NCI-H82 (cell line): ENCODE results near the gene NFATC3.
A peak's percentile ranks its signal among the peaks of the same experiment; 100 is the strongest.
"Not testable (repeated sequence)": the region's sequence is repeated elsewhere in the genome, so short reads cannot be mapped to it uniquely, and the experiment has no call there.

ENCODE experiments used
- DNase-seq: peaks from one replicate; lab custom pipeline; 2025; lab: John Stamatoyannopoulos, UW

NFATC3 gene

DNA sequence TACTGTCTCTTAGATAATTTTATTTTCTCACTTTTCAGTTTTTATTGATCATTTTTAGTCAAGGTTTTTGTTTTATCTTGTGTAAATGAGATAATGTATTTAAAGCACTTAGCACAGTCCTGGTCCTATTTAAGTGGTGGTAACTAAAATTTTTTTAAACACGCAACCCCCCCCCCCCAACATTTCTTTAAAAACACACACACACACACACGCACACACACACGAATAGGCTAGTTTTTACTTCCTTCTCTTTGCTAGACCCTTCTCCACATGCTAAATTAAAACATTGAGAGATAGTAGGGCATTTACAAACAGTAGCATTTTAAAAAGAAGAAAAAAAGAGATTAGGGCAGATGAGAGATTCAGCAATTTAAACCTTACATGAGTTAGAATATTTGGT lies 5.0 kb downstream of the NFATC3 start:
- DNase-seq, result no peak

DNA sequence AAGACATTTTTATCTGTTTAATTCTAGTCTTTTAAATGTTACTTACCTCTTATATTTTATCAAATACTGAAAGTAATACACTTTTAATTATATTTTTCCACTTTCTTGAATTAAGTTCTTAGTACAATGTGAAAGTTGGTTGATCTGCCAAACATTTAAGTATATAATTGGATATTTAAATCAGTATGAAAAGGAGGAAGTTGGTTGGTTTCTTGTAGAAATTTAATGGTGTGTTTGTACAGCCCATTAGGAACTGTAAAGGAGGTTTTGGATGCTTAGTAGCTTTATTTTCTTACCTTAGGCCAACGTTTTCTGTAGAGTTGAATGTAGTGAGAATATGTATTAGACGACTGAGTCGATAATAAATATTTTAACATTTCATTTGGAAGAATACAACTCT lies 5.4 kb downstream of the NFATC3 start:
- no peak for DNase-seq

DNA sequence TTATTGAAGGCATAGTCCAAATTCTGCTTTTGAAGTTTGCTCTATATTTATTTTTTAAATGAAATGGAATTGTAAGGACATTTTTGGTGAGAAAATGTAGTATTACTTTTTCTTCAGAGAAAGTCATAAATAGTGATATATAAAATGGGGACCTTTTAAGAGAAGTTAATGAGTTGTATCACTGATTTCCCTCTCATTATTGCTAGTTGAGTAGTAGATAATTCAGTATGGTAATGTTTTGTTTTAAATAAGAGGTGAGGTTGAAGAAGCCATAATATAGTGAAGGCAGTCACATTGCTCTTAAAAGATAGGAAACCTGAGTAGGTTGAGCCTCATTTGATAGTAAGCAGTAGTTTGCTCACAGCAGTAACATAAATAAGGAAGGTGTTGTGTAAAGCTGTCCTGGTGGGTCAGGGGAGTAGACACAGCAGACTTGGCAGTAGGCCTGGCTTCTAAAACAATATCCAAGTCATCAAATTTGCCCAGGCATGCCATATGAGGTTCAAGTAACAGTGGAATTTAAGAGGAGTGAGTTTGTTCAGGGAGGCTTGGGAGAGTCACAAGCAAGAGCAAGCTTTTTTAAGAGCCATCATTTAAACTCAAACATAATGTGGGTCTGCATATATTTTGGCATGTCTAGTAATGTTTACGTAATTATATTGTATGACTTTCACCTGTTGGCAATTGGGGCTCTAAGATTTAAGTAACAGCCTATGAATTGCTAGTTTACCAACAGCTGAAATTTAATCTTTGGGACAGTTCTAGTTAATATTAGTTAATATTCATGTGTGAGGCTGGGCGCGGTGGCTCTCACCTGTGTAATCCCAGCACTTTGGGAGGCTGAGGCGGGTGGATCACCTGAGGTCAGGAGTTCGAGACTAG lies 6.5 kb downstream of the NFATC3 start:
- DNase-seq, result no peak

DNA sequence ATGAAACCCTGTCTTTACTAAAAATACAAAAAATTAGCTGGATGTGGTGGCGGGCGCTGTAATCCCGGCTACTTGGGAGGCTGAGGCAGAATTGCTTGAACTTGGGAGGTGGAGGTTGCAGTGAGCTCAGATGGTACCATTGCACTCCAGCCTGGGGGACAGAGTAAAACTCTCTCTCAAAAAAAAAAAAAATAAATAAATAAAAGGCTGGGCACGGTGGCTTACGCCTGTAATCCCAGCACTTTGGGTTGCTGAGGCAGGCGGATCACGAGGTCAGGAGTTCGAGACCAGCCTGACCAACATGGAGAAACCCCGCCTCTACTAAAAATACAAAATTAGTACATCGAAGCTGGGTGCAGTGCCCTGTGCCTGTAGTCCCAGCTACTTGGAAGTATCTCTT lies 7.1 kb downstream of the NFATC3 start:
- DNase-seq, result not testable (repeated sequence)

DNA sequence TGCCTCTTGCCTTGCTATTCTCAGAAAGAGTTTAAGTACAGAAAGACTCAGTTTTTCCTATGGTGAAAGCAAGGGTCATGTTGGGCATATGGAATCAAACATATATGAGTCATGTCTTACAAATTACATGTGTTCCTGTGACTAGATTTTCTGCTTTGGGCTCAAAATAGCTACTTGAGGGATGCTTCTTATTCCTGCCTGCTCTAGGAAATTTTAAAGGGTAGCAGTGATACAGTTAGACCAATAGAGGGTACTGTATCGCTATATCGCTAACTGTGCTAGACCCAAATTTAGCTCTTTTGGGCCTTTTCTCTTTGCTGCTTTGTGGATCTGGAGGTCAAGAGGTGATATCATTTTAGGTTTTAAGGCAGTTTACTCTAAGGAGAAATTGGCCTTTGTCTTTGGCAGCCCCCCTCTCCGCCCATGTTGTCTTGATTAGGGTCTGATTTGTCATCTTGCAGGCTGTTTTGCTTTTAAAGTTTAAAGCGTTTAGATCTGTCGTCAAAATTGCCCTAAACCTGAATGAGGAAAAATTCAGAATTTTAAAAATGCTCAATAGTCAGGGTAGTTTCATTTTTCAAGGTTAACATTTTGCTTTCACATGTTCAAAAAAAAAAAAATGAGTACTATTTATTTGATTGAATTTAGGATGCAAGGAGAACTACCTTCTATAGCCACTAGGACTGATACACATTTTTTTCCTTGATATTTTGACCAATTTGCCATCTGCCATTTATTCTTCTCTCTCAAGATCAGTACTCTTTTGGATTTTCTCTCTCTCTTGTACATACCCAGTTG lies 8.8 kb downstream of the NFATC3 start:
- no peak for DNase-seq

DNA sequence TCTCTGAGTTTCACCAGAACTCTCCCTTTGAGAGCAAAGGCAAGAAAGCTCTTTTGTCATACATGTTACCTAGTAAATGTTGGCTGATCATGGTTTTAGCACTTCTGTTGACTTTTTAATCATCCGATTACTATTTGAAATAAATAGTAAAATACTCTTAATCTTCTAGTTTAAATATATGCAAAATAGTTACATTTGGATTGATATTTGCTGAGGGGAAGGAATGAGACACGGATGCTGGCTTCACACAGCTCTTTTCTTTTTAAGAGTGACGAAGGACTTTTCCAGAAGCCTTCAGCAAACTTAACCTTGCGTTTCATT lies 9.4 kb downstream of the NFATC3 start:
- DNase-seq, result no peak

DNA sequence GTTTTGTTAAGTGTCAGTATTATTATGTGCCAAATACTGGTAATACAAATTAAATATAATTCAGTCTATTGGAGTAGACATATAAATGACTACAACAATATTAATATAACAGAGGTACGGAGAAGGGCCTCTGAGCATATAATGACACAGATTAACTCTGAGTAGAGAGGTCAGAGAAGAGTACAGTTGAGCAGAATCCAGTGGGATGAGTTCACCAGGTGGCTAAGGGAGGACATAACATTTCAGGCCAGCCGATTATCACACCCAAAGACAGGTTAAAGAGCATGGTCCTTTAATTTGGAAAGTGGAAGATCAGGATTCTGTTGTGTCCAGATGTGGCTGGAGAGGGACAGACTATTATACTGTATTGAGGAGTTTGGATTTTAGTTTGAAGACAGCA lies 11.3 kb downstream of the NFATC3 start:
- no peak for DNase-seq

DNA sequence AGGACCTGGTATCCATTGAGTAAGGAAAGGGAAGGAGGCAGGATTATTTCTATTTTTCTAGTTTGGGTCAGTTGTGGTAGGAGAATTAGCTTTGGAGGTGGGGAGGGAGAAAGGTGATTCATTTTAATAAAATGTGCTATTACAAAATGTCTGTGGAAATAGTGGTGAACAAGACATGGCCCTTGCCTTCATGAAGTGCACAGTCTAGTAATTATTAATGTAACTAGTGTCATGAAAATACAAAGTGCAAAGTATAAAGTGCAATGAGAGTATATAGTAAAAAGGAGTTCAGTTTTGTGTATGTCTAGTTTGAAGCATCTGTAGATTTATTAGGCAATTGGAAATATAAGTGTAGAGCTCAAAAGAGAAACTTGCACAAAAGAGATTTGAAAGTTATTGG lies 11.9 kb downstream of the NFATC3 start:
- no peak for DNase-seq

DNA sequence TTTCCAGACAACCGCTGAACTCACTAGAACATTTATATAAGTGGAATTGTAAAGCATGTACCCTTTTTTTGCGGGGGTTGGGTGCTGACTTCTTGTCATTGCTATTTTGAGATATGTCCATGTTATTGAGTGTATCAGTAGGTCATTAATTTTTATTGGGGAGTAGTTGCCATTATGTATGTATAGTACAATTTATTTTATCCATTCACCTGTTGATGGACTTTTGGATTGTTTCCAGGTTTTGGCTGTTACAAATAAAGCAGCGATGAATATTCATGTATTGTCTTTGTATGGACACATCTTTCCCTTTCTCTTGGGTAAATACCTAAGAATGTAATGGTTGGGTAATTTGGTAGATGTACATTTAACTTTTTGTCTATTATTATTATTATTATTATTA lies 12.7 kb downstream of the NFATC3 start:
- no peak for DNase-seq

DNA sequence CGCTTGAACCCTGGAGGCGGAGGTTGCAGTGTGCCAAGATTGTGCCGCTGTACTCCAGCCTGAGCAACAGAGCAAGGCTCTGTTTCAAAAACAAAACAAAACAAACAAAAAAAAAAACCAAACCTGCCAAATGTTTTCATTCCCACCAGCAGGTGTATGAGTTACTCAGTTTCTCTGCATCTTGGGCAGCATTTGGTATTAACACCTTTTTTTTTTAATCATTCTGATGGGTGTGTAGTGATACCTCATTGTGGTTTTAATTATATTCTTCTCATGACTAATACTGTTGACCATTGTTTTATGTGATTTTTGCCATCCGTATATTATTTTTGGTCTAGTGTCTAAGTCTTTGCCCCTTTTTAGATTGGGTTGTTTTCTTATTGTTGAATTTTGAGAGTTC lies 15.3 kb downstream of the NFATC3 start:
- DNase-seq, result no peak

DNA sequence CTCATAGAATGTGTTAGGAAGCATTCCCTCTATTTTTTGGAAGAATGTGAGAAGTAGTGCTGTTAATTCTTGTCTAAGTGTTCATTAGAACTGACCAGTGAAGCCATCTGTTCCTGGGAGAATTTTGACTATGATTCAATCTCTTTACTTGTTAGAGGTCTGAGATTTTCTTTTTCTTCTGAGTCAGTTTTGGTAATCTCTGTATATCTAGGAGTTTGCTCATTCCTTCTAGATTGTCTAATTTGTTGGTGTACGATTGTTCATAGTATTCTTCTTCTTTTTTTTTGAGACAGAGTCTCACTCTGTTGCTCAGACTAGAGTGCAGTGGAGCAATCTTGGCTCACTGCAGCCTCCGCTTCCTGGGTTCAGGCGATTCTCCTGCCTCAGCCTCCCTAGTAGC lies 20.4 kb downstream of the NFATC3 start:
- no peak for DNase-seq

DNA sequence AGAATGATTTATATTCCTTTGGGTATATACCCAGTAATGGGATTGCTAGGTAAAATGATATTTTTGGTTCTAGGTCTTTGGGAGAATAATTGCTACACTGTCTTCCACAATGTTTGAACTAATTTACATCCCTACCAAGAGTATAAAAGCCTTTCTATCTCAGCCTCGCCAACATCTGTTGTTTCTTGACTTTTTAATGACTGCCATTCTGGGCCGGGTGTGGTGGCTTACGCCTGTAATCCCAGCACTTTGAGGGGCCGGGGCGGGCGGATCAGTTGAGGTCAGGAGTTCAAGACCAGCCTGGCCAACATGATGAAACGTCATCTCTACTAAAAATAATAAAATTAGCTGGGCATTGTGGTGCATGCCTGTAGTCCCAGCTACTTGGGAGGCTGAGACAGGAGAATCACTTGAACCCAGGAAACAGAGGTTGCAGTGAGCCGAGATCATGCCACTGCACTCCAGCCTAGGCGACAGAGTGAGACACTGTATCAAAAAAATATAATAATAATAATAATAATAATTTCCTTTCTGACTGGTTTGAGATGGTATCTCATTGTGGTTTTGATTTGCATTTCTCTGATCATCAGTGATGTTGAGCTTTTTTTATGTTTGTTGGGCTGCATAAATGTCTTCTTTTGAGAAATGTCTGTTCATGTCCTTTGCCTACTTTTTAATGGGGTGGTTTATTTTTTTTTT lies 22.2 kb downstream of the NFATC3 start:
- not testable (repeated sequence) for DNase-seq

DNA sequence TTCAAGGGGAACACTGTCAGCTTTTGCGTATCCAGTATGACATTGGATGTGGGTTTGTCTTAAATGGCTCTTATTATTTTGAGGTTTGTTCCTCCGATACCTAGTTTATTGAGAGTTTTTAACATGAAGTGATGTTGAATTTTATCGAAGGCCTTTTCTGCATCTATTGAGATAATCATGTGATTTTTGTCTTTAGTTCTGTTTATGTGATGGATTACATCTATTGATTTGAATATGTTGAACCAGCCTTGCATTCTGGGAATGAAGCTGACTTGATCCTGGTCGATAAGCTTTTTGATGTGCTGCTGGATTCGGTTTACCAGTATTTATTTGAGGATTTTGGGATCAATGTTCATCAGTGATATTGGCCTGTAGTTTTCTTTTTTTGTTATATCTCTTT lies 24.0 kb downstream of the NFATC3 start:
- not testable (repeated sequence) for DNase-seq

DNA sequence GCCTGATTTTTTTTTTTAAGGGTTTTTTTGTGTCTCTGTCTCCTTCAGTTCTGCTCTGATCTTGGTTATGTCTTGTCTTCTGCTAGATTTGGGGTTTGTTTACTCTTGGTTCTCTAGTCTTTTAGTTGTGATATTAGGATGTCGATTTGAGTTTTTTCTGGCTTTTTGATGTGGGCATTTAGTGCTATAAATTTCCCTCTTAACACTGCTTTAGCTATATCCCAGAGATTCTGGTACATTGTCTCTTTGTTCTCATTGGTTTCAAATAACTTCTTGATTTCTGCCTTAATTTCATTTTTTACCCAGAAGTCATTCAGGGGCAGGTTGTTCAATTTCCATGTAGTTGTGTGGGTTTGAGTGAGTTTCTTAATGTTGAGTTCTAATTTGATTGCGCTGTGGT lies 25.4 kb downstream of the NFATC3 start:
- not testable (repeated sequence) for DNase-seq

DNA sequence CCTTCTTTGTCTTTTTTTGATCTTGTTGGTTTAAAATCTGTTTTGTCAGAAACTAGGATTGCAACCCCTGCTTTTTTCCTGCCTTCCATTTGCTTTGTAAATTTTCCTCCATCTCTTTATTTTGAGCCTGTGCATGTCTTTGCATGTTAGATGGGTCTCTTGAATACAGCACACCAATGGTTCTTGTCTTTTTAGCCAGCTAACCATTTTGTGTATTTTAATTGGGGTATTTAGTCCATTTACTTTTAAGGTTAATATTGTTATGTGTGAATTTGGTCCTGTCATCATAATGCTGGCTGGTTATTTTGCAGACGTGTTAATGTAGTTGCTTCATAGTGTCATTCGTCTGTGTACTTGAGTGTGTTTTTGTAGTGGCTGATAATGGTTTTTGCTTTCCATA lies 26.2 kb downstream of the NFATC3 start:
- DNase-seq, result no peak

DNA sequence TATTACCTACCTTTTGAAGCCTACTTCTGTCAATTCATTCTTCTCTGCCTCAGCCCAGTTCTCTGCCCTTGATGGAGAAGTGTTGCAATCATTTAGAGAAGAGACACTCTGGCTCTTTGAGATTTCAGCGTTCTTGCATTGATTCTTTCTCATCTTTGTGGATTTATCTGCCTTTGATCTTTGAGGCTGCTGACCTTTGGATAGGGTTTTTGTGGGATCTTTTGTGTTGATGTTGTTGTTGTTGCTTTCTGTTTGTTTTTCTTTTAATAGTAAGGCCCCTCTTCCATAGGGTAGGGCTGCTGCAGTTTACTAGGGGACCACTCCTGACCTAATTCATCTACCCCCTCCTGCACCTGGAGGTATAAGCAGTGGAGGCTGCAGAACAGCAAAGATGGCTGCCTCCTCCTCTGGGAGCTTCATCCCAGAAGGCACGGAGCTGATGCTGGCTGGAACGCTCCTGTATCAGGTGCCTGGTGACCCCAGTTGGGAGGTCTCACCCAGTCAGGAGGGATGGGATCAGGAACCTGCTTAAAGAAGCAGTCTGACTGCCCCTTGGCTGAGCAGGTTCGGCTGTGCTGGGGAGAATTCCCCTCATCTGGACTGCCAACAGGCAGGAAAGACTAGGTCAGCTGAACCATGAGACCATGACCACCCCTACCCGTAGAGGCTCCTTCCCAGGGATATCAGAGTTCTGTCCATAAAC lies 28.0 kb downstream of the NFATC3 start:
- no peak for DNase-seq

DNA sequence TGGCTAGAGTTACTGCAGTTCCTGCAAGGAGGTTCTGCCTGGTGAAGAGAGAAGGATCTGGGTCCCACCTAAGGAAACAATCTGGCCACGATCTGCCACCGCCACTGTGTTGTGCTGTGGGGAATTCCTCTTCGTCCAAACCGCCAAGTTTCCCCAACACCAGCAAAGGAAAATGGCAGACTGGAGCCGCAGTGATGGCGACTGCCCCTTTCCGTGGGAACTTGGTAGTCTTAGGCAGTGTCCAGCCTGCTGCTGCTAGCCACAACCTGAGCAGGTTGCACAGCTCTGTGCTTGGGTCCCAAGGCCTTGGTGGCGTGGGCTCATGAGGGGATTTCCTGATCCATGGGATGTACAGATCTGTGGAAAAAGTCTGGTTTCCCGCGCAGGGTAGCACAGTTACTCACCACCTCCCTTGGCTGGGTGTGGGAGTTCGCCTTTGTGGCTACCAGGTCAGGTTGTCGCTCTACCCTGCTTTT lies 28.6 kb downstream of the NFATC3 start:
- DNase-seq, result no peak

DNA sequence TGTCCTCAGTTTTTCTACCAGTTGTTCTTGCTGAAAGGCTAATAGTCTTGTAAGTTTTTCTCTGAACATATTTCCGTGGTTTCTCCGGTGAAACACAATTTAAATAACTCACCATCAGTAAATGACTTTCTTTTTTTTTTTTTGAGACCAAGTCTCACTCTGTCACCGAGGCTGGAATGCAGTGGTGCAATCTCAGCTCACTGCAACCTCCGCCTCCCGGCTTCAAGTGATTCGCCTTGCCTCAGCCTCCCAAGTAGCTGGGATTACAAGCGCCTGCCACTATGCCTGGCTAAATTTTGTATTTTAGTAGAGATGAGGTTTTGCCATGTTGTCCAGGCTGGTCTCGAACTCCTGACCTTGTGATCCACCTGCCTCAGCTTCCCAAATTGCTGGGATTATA lies 29.8 kb downstream of the NFATC3 start:
- not testable (repeated sequence) for DNase-seq

DNA sequence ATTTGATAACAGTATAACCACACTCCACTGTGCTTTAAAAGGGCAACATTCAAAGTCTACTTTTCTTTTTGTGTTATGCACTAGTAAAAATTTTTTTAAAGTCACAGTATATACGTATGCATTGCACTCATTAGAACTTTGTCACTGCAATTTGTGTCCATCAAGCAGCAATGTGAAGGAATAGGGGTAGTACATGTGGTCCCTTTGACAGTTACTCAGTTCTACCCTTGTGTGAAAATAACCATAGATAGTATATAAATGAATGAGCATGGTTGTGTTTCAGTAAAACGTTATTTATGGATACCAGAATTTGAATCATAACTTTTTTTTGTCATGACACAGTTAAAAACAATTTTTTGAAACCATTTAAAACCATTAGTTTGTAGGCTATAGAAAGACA lies 30.7 kb downstream of the NFATC3 start:
- DNase-seq, result no peak

DNA sequence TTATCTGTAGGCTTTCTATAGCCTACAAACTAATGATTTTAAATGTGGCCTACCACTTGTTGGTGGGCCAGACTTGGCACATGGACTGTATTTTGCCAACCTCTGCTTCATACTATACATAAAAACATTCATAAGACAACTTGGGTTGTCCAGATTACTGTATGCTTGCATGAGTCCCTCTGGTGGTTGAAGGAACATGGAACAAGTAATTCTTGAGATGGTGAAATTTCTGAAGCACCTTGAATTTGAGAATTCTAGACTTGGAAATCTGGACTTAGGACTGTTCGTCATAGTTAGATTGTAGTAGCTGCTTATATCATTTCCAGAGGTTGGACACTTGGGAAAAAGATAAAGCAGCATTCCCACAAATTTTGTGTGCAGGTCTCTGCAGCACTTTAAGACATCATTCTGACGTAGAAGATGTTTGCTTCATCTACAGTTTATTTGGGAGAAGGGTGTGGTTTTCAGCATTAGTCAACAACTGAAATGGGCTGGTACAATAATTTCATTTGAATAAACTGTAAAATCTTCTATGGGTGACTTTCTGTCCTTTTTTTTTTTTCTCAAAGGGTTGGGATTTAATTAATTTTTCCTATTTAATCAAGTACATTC lies 31.2 kb downstream of the NFATC3 start:
- peak; percentile 7 for DNase-seq

DNA sequence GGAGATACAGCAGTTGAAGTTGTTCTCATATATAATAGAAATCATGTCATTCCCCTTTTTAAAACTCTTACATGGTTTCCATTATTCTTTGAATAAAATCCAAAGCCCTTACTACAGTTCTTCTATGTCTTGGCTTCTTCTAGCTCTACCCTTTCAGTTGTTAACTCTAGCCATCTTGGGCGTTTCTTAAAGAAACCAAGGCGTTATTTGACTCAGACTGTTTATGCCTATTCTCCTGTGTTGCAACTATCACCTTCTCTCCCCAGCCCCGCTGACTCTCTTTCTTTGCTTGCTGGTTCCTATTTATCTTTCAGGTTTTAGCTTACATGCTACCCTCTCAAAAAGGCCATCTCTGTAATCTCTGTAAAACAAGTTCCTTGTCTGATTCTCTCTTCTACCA lies 32.7 kb downstream of the NFATC3 start:
- no peak for DNase-seq

DNA sequence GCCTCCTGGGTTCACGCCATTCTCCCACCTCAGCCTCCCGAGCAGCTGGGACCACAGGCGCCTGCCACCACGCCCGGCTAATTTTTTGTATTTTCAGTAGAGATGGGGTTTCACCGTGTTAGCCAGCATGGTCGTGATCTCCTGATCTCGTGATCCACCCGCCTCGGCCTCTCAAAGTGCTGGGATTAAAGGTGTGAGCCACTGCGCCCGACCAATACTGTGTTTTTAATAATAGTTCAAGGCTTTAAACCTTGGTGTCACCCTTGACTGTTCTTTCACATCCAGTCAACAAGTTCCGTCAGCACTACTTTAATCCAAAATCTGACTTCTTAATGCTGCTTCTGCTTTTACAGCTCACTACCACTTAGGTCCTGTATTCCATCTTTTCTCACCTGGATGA lies 33.8 kb downstream of the NFATC3 start:
- DNase-seq, result not testable (repeated sequence)
